PC-9 (cell line): ENCODE data around the gene ZC3H12A. TPM values are rescaled to one million over a fixed set of nuclear protein-coding genes. Genes with fewer than 3 reads are reported as not detected.

ENCODE experiments used
- BruUV-seq: library from RNA; stranded (reverse); fragments of 400-500 nt; replicated peaks from 2 replicates; lab custom pipeline; 2021; lab: Mats Ljungman, UMichigan
- CTCF ChIA-PET: fragments of 300-600 bp; sonication (Branson Sonifier 250); formaldehyde crosslinking; loops from one replicate; lab custom pipeline; 2022; ENCODE audit warnings: antibody characterized with exemption; lab: Charles Lee
- POLR2A ChIA-PET: fragments of 300-600 bp; sonication (Branson Sonifier 250); formaldehyde crosslinking; loops from one replicate; lab custom pipeline; 2022; ENCODE audit warnings: antibody characterized with exemption; ENCODE audit not compliant: unreplicated experiment; lab: Charles Lee
- DNase-seq, 2 experiments: peaks; one replicate each; pipeline versions ENCODE4 v3.0.0 to v3.0.0-alpha.2; 2015 to 2022; ENCODE audit warnings: mixed read lengths in 1 of 2
- H2AFZ ChIP-seq: fragments of 200-600 bp; sonication (generic); 2 replicates; pipeline ENCODE4 v1.8.1; 2017; ENCODE audit warnings: antibody characterized with exemption
- H3F3A ChIP-seq: fragments of 200-600 bp; sonication (generic); 2 replicates; pipeline ENCODE4 v1.8.1; 2017; ENCODE audit warnings: antibody characterized with exemption, mild to moderate bottlenecking, low read depth; ENCODE audit not compliant: insufficient read depth
- H3K27ac ChIP-seq: fragments of 200-600 bp; sonication (generic); 2 replicates; pipeline ENCODE4 v1.6.1; 2016; ENCODE audit warnings: mixed run types
- H3K27me3 ChIP-seq: fragments of 200-600 bp; sonication (generic); 2 replicates; pipeline ENCODE4 v1.6.1; 2016; ENCODE audit warnings: low read depth, mixed run types; ENCODE audit not compliant: insufficient read depth
- H3K36me3 ChIP-seq: fragments of 200-600 bp; sonication (generic); 2 replicates; pipeline ENCODE4 v1.6.1; 2016; ENCODE audit warnings: low read depth, mixed run types
- H3K4me1 ChIP-seq: fragments of 200-600 bp; sonication (generic); replicated peaks from 2 replicates; pipeline ENCODE4 v1.6.1; 2016; ENCODE audit warnings: mixed run types; ENCODE audit not compliant: insufficient read depth
- H3K4me2 ChIP-seq: fragments of 200-600 bp; sonication (generic); 2 replicates; pipeline ENCODE4 v1.6.1; 2017; ENCODE audit warnings: mixed run types
- H3K4me3 ChIP-seq: fragments of 200-600 bp; sonication (generic); 2 replicates; pipeline ENCODE4 v1.6.1; 2016; ENCODE audit warnings: mixed run types
- H3K79me2 ChIP-seq: fragments of 200-600 bp; sonication (generic); 2 replicates; pipeline ENCODE4 v1.6.1; 2017; ENCODE audit warnings: low read depth, mixed run types
- H3K9me2 ChIP-seq: fragments of 200-600 bp; sonication (generic); 2 replicates; pipeline ENCODE4 v1.8.1; 2017; ENCODE audit warnings: mild to moderate bottlenecking; ENCODE audit not compliant: insufficient read depth
- H3K9me3 ChIP-seq: fragments of 200-600 bp; sonication (generic); 2 replicates; pipeline ENCODE4 v1.8.1; 2016; ENCODE audit warnings: low read depth; ENCODE audit not compliant: insufficient read depth
- H4K20me1 ChIP-seq: fragments of 200-600 bp; sonication (generic); 2 replicates; pipeline ENCODE4 v1.8.1; 2017; ENCODE audit not compliant: insufficient read depth
- CTCF ChIP-seq: fragments of 200-600 bp; sonication (generic); conservative IDR thresholded peaks from 2 replicates; pipeline ENCODE4 v1.6.1; 2017; ENCODE audit warnings: mixed run types, antibody characterized with exemption, mild to moderate bottlenecking, moderate library complexity
- EZH2 ChIP-seq: fragments of 200-600 bp; sonication (generic); IDR thresholded peaks from 2 replicates; pipeline ENCODE4 v1.8.0; 2017; ENCODE audit warnings: antibody characterized with exemption, low read depth
- intact Hi-C: fragments of 100-400 bp; cut with micrococcal nuclease; formaldehyde crosslinking; loops from one replicate; pipeline ENCODE4 v1.10.0; 2022; ENCODE audit not compliant: unreplicated experiment
- total RNA-seq: library from RNA; stranded (reverse); gene quantifications from 2 replicates; pipeline ENCODE4 v1.2.3, GENCODE V29; 2021

Gene ZC3H12A
- total RNA-seq, 1 experiment from 2014 or later, result 18.7 TPM

- H3K9me2 ChIP-seq, result no peaks in the 10 kb centered on the region
- no peaks in the 10 kb centered on the region; the same call in 1 of the 2 replicates for H4K20me1 ChIP-seq
- no peaks in the 10 kb centered on the region for H3K9me3 ChIP-seq
- peak overlapping the region; percentile 46 for H3K4me3 ChIP-seq
- ChIA-PET POLR2A (interaction anchor here (0.5 to 0.7 kb wide), 4 partner anchors 10 to 1094 kb away, joined by 3 to 12 read pairs (median 4); partner anchors contain the start of gene MEAF6), CTCF (interaction anchor here (0.6 kb wide), 1 partner anchor 36 kb away, joined by 11 read pairs; no protein-coding TSS in a partner anchor)
- peaks cover 77% of the 10 kb centered on the region for H3F3A ChIP-seq
- no peaks in the 10 kb centered on the region for H3K27me3 ChIP-seq
- intact Hi-C loops, result no loop called here
- H3K36me3 ChIP-seq, result peaks cover 46% of the 10 kb centered on the region
- DNase-seq, result no peak
- BruUV-seq, result no TSS peak
- peaks cover 66% of the 10 kb centered on the region for H3K79me2 ChIP-seq
- no peak for TF ChIP-seq EZH2
- no peak for TF ChIP-seq CTCF
- peaks cover 62% of the 10 kb centered on the region for H3K4me1 ChIP-seq
- H2AFZ ChIP-seq, result no peak overlapping the region
- peak overlapping the region; percentile 95 for H3K4me2 ChIP-seq
- peak overlapping the region; percentile 67 for H3K27ac ChIP-seq
Measured at GRCh38 chr1:37480125-37480466, 5.7 kb downstream of the ZC3H12A start.

- peaks cover 41% of the 10 kb centered on the region for H3K36me3 ChIP-seq
- DNase-seq, result no peak
- H3K9me2 ChIP-seq, result no peaks in the 10 kb centered on the region
- POLR2A ChIA-PET, result no interaction called here
- no peaks in the 10 kb centered on the region; the same call in 1 of the 2 replicates for H4K20me1 ChIP-seq
- TF ChIP-seq EZH2 (no peak), CTCF (no peak)
- peak overlapping the region; percentile 46; the same call in 1 of the 2 replicates for H3K4me3 ChIP-seq
- H3K27me3 ChIP-seq, result no peaks in the 10 kb centered on the region
- H3K4me2 ChIP-seq, result peak overlapping the region; percentile 95
- H3K79me2 ChIP-seq, result peaks cover 60% of the 10 kb centered on the region
- no peaks in the 10 kb centered on the region for H3K9me3 ChIP-seq
- peaks cover 68% of the 10 kb centered on the region for H3K4me1 ChIP-seq
- H3K27ac ChIP-seq, result peak overlapping the region; percentile 67
- BruUV-seq, result no TSS peak
- CTCF ChIA-PET, result no interaction called here
- peaks cover 75% of the 10 kb centered on the region for H3F3A ChIP-seq
- intact Hi-C loops, result no loop called here
- no peak overlapping the region for H2AFZ ChIP-seq
Measured at GRCh38 chr1:37480581-37481288, 6.4 kb downstream of the ZC3H12A start.

DNA sequence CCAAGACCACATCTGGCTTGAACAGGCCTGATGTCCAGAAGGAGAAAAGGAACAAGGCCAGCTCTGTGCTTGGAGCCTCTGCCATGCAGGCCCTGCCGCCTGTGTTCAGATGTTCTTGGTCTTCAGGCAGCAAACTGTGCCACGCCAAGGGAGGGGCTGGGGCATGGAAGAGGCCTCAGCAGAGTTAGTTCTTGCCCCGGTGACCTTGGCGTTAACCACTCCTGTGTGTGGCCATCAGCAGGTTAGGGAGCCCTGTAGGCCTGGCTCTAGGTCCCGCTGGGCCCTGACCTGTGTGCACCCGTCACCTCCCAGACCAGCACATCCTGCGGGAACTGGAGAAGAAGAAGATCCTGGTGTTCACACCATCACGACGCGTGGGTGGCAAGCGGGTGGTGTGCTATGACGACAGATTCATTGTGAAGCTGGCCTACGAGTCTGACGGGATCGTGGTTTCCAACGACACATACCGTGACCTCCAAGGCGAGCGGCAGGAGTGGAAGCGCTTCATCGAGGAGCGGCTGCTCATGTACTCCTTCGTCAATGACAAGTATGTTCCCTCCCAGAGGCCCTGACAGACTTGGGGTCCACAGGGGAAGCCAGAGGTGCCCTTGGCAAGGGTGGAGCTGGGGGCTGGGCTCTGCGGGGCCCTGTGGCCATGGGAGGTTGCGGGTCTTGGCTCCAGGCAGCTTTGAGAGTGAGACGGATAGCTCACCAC, 7.1 kb downstream of the ZC3H12A start:
- Histone ChIP-seq H3K27ac (peak overlapping the region; percentile 67; the same call in 1 of the 2 replicates), H3K9me3 (no peaks in the 10 kb centered on the region), H3K9me2 (no peaks in the 10 kb centered on the region), H3K27me3 (no peaks in the 10 kb centered on the region), H3K36me3 (peaks cover 38% of the 10 kb centered on the region), H3K79me2 (peaks cover 55% of the 10 kb centered on the region), H4K20me1 (no peaks in the 10 kb centered on the region; the same call in 1 of the 2 replicates), H3K4me3 (no peak overlapping the region), H3K4me2 (peak overlapping the region; percentile 95; the same call in 1 of the 2 replicates), H2AFZ (no peak overlapping the region), H3F3A (peaks cover 70% of the 10 kb centered on the region), H3K4me1 (peaks cover 73% of the 10 kb centered on the region)
- DNase-seq, result no peak
- intact Hi-C loops, result no loop called here
- BruUV-seq, result no TSS peak
- ChIA-PET CTCF (no interaction called here), POLR2A (interaction anchor here (0.6 kb wide), 1 partner anchor 1712 kb away, joined by 3 read pairs; the partner anchor contains the start of gene CLSPN)
- TF ChIP-seq CTCF (no peak), EZH2 (no peak)
